SU-DHL-6 (cell line): Measurements from ENCODE around the gene C5orf58.

Experiments used
- H2AFZ ChIP-seq: fragments of 200-600 bp; sonication (generic); 2 replicates; pipeline ENCODE4 v1.6.1; 2014; ENCODE audit warnings: low read depth, mild to moderate bottlenecking, moderate library complexity, mixed read lengths, antibody characterized with exemption, low read length; ENCODE audit not compliant: severe bottlenecking
- H3F3A ChIP-seq: fragments of 200-600 bp; shearing (Covaris generic); 2 replicates; pipeline ENCODE4 v1.6.0; 2016; ENCODE audit warnings: antibody characterized with exemption, mild to moderate bottlenecking; ENCODE audit not compliant: insufficient read depth
- H3K27ac ChIP-seq: fragments of 200-600 bp; sonication (generic); 2 replicates; pipeline ENCODE4 v1.5.1; 2016; ENCODE audit warnings: low read depth, mild to moderate bottlenecking, low read length, moderate library complexity, mixed read lengths
- H3K27me3 ChIP-seq: fragments of 200-600 bp; sonication (generic), shearing (Covaris generic); 2 replicates; pipeline ENCODE4 v1.6.0; 2014; ENCODE audit warnings: mild to moderate bottlenecking, low read length
- H3K36me3 ChIP-seq: fragments of 200-600 bp; sonication (generic); 2 replicates; pipeline ENCODE4 v1.6.1; 2014; ENCODE audit warnings: mild to moderate bottlenecking, low read length, mixed read lengths
- H3K4me2 ChIP-seq: fragments of 300-600, 200-600 bp; shearing (Covaris generic), sonication (generic); 2 replicates; pipeline ENCODE4 v1.6.0; 2014; ENCODE audit warnings: low read length, low read depth, mild to moderate bottlenecking; ENCODE audit not compliant: poor library complexity, severe bottlenecking
- H3K4me3 ChIP-seq: fragments of 200-600 bp; sonication (generic); 2 replicates; pipeline ENCODE4 v1.5.1; 2014; ENCODE audit warnings: antibody characterized with exemption, low read length, mild to moderate bottlenecking, mixed read lengths; ENCODE audit not compliant: insufficient read depth, poor library complexity, severe bottlenecking
- H3K79me2 ChIP-seq: fragments of 200-600 bp; sonication (generic); 2 replicates; pipeline ENCODE4 v1.6.1; 2014; ENCODE audit warnings: mild to moderate bottlenecking, low read length, moderate library complexity; ENCODE audit not compliant: insufficient read depth
- H3K9ac ChIP-seq: fragments of 200-600 bp; sonication (generic); 2 replicates; pipeline ENCODE4 v1.7.0; 2014; ENCODE audit warnings: mild to moderate bottlenecking, low read length
- H3K9me2 ChIP-seq: fragments of 200-600 bp; sonication (generic); replicated peaks from 2 replicates; pipeline ENCODE4 v1.6.1; 2014; ENCODE audit warnings: low read length; ENCODE audit not compliant: insufficient read depth
- H3K9me3 ChIP-seq: fragments of 200-600 bp; sonication (generic); 2 replicates; pipeline ENCODE4 v1.6.1; 2014; ENCODE audit warnings: low read length, mixed read lengths; ENCODE audit not compliant: insufficient read depth
- H4K20me1 ChIP-seq: fragments of 200-600 bp; sonication (generic); 2 replicates; pipeline ENCODE4 v1.6.1; 2014; ENCODE audit warnings: low read depth, mild to moderate bottlenecking, antibody characterized with exemption, low read length, moderate library complexity, mixed read lengths
- CTCF ChIP-seq: fragments of 200-600 bp; sonication (generic); IDR thresholded peaks from one replicate; pipeline ENCODE4 v1.5.1; 2017; ENCODE audit warnings: antibody characterized with exemption, mild to moderate bottlenecking, low read length, moderate library complexity; ENCODE audit not compliant: insufficient read depth, poor library complexity, severe bottlenecking
- EZH2phosphoT487 ChIP-seq: fragments of 200-600 bp; sonication (generic), shearing (Covaris generic); conservative IDR thresholded peaks from 2 replicates; pipeline ENCODE4 v1.6.1; 2018; ENCODE audit warnings: mild to moderate bottlenecking, antibody characterized with exemption, low read length, moderate library complexity, mixed read lengths

Gene C5orf58

GRCh38 chr5:170192829-170193228, 40.0 kb upstream of the C5orf58 start:
- Histone ChIP-seq H3F3A (no peaks in the 10 kb centered on the region), H4K20me1 (no peaks in the 10 kb centered on the region), H3K27me3 (no peaks in the 10 kb centered on the region)

DNA sequence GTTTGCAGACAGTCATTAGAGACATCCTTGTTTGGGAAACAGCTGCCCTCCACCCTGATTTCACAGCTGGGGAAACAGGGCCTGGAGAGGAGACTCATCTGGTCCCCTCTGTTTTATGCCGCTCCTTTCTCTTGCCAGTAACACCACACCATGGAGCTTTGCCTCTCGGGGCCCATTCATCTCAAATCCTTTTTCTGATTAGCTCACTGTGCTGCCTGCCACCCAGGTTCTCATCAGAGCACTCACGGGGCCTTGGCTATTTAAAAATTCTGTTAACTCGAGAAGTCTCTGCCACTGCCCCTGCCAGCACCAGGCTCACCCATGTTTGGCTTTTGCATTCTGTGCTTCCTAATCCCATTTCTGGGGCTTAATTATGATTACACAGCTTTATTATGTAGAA, 36.8 kb upstream of the C5orf58 start:
- no peak overlapping the region for H2AFZ ChIP-seq
- no peak overlapping the region for H3K9ac ChIP-seq
- H3F3A ChIP-seq: no peaks in the 10 kb centered on the region
- TF ChIP-seq EZH2phosphoT487 (no peak), CTCF (no peak)
- H3K9me2 ChIP-seq: no peaks in the 10 kb centered on the region
- H3K4me3 ChIP-seq: no peak overlapping the region
- H3K36me3 ChIP-seq: no peaks in the 10 kb centered on the region
- no peaks in the 10 kb centered on the region for H4K20me1 ChIP-seq
- H3K4me2 ChIP-seq: no peak overlapping the region
- H3K79me2 ChIP-seq: no peaks in the 10 kb centered on the region
- no peak overlapping the region for H3K27ac ChIP-seq
- H3K9me3 ChIP-seq: no peaks in the 10 kb centered on the region
- no peaks in the 10 kb centered on the region for H3K27me3 ChIP-seq

More at GRCh38 chr5:170192829-170193228, 40.0 kb upstream of the C5orf58 start:
- no peaks in the 10 kb centered on the region for H3K9me3 ChIP-seq
- no peaks in the 10 kb centered on the region for H3K79me2 ChIP-seq
- no peak overlapping the region for H2AFZ ChIP-seq
- no peak overlapping the region for H3K4me2 ChIP-seq
- H3K4me3 ChIP-seq: no peak overlapping the region
- H3K27ac ChIP-seq: no peak overlapping the region
- H3K9ac ChIP-seq: no peak overlapping the region
- TF ChIP-seq CTCF (no peak), EZH2phosphoT487 (no peak)
- H3K9me2 ChIP-seq: no peaks in the 10 kb centered on the region
- no peaks in the 10 kb centered on the region for H3K36me3 ChIP-seq

DNA sequence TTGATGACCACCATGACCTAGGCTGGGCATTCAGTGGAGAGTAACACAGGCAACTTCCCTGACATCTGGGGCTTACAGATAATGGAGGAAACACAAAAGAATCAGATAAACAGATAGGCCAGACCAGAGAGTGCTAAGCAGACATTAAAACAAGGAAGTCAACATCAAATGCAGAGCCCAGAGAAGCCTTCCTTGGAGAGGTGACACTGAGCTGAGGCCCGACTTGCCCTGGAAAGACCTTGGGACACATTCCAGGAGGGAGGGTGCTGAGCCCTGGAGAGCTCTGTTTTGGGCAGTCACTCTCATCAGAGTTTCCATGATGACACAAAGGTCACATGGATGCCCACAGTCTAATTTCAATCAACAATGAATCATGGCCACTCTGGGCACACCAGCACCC, 31.9 kb upstream of the C5orf58 start:
- Histone ChIP-seq H3F3A (no peaks in the 10 kb centered on the region), H3K27ac (no peak overlapping the region), H2AFZ (no peak overlapping the region), H3K36me3 (no peaks in the 10 kb centered on the region), H3K79me2 (no peaks in the 10 kb centered on the region), H3K9me2 (no peaks in the 10 kb centered on the region), H4K20me1 (no peaks in the 10 kb centered on the region), H3K4me2 (no peak overlapping the region), H3K9ac (no peak overlapping the region), H3K4me3 (no peak overlapping the region), H3K27me3 (no peaks in the 10 kb centered on the region), H3K9me3 (no peaks in the 10 kb centered on the region)
- TF ChIP-seq EZH2phosphoT487 (no peak), CTCF (no peak)

GRCh38 chr5:170201311-170201710, 31.5 kb upstream of the C5orf58 start:
- Histone ChIP-seq H3K4me2 (no peak overlapping the region), H3K27ac (no peak overlapping the region), H3K9ac (no peak overlapping the region), H3K4me3 (no peak overlapping the region), H4K20me1 (no peaks in the 10 kb centered on the region), H3K27me3 (no peaks in the 10 kb centered on the region), H3K79me2 (no peaks in the 10 kb centered on the region), H3K36me3 (no peaks in the 10 kb centered on the region), H3K9me3 (no peaks in the 10 kb centered on the region), H2AFZ (no peak overlapping the region), H3F3A (no peaks in the 10 kb centered on the region), H3K9me2 (no peaks in the 10 kb centered on the region)
- no peak for TF ChIP-seq EZH2phosphoT487
- no peak for TF ChIP-seq CTCF
